GM21526 (cell line): ENCODE results near the gene TRIM56.
"Not testable (repeated sequence)": the region's sequence is repeated elsewhere in the genome, so short reads cannot be mapped to it uniquely, and the experiment has no call there.

Source experiments
- ATAC-seq: cut with Tn5 transposase; IDR thresholded peaks from one replicate; pipeline ENCODE4 v1.9.1; 2021; ENCODE audit warnings: moderate library complexity; ENCODE audit not compliant: unreplicated experiment, low FRiP score

Gene TRIM56

DNA sequence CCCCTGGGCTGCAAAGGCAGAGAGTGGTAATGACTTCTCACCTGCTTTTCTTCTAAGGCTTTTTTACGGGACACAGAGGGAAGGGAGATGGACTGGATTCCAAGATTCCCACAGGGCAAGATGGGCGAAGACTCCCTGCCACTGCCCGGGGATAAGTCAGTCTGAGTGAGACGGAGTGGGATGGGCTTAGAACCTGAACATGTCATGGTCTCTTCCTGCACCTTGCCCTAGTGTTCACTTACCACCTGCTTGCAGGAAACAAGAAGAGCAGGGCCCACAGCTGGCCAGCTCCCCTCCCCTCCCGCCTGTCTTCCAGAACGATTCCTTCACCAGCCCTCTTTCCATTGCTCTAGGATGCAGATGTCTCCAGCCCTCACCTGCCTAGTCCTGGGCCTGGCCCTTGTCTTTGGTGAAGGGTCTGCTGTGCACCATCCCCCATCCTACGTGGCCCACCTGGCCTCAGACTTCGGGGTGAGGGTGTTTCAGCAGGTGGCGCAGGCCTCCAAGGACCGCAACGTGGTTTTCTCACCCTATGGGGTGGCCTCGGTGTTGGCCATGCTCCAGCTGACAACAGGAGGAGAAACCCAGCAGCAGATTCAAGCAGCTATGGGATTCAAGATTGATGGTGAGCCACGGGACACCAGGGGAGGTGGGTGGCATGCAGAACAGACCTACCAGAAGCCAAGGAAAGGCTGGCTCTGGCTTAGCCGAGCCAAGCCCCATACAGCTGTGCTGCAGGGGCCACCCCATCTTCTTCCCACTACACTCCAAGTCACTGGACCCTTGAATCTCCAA is 43.0 kb downstream of the TRIM56 start:
- ATAC-seq: no peak

DNA sequence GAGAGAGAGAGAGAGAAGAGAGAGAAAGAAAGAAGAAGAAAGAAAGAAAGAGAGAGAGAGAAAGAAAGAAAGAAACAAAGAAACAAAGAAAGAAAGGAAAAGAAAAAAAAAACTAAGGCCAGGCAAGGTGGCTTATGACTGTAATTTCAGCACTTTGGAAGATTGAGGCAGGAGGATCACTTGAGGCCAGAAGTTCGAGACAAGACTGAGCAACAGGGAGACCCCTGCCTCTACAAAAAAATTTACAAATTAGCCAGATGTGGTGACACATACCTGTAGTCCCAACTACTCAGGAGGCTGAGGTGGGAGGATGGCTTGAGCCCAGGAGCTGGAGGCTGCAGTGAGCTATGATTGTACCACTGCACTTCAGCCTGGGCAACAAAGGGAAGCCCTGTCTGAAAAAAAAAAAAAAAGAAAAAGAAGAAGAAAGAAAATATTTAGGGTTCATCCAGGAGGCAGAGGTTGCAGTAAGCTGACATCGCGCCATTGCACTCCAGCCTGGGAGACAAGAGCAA is 44.4 kb downstream of the TRIM56 start:
- ATAC-seq: no peak

DNA sequence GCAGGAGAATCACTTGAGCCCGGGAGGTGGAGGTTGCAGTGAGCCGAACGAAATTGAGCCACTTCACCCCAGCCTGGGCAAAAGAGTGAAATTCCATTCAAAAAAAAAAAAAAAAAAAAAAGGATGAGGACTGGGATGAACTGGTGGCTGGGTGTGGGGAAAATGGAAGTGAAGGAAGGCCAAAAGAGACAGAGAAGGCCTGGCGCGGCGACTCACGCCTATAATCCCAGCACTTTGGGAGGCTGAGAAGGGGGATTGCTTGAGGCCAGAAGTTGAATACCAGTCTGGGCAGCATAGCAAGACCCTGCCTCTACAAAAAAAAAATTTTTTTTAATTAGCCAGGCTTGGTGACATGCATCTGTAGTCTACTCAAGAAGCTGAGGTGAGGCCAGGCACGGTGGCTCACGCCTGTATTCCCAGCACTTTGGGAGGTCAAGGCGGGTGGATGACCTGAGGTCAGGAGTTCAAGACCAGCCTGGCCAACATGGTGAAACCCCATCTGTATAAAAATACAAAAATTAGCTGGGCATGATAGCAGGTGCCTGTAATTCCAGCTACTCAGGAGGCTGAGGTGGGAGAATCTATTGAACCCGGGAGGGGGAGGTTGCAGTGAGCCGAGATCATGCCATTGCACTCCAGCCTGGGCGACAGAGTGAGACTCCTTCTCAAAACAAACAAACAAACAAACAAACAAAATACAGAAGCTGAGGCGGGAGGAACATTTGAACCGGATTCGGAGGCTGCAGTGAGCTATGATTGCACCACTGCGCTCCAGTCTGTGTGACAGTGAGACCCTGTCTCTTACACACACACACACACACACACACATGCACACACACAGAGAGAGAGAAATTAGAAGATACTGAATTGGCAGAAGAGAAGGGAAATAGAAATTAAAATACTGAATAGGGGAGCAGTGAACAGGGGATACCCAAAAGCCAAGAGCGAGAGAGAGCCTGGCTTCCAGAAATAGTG is 47.6 kb downstream of the TRIM56 start:
- not testable (repeated sequence) for ATAC-seq

- ATAC-seq: no peak
These were observed 48.5 kb downstream of the TRIM56 start for GRCh38 chr7:101133621-101134398.

DNA sequence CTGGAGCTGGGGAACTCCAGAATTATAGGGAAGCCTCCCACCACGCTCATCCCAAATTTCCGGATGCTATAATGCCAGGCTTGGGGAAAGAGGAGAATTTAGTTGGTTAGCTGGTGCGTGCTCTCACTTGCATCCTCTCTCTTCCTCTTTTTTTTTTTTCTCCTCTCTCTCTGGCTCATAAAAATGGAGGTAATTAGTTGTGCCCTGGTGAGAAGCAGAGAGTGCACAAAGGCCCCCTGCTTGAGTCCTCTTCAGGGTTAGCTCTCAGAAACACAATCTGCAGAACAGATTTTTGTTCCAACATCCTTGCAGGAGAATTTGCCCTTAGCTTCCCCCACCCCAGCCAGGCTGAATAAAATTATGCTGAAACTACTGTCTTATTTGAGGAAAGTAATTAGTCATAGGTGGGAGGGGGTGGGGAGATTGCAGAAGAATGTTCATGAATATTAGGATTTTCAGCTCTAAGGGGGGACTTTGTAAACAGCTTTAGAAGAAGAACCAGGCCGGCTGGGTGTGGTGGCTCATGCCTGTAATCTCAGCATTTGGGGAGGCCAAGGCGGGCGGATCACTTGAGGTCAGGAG is 49.2 kb downstream of the TRIM56 start:
- ATAC-seq: no peak

DNA sequence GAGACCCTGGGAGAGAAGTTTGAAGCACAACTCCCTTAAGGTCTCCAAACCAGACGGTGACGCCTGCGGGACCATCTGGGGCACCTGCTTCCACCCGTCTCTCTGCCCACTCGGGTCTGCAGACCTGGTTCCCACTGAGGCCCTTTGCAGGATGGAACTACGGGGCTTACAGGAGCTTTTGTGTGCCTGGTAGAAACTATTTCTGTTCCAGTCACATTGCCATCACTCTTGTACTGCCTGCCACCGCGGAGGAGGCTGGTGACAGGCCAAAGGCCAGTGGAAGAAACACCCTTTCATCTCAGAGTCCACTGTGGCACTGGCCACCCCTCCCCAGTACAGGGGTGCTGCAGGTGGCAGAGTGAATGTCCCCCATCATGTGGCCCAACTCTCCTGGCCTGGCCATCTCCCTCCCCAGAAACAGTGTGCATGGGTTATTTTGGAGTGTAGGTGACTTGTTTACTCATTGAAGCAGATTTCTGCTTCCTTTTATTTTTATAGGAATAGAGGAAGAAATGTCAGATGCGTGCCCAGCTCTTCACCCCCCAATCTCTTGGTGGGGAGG is 52.5 kb downstream of the TRIM56 start:
- ATAC-seq: no peak

DNA sequence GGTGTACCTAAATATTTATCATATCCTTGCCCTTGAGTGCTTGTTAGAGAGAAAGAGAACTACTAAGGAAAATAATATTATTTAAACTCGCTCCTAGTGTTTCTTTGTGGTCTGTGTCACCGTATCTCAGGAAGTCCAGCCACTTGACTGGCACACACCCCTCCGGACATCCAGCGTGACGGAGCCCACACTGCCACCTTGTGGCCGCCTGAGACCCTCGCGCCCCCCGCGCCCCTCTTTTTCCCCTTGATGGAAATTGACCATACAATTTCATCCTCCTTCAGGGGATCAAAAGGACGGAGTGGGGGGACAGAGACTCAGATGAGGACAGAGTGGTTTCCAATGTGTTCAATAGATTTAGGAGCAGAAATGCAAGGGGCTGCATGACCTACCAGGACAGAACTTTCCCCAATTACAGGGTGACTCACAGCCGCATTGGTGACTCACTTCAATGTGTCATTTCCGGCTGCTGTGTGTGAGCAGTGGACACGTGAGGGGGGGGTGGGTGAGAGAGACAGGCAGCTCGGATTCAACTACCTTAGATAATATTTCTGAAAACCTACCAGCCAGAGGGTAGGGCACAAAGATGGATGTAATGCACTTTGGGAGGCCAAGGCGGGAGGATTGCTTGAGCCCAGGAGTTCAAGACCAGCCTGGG is 53.1 kb downstream of the TRIM56 start:
- ATAC-seq: no peak

DNA sequence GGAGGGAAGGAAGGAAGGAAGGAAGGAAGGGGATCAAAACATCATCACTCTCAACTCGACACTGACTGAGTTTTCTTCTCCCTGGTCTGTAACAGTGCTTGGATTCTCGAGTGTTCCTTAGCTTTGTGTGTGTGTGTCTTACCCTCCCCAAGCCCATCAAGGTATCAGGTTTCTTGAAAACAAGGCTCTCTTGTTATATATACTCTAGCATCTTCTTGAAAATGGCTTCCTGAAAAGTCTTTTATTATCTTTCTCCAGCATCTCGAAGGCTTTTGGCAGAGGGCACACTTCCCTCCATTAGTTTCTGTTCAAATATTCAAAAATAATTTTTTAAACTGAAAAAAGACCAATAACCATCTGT is 55.0 kb downstream of the TRIM56 start:
- no peak for ATAC-seq

- no peak for ATAC-seq
These were observed 55.6 kb downstream of the TRIM56 start for GRCh38 chr7:101140746-101141382.
